Astrocyte of the cerebellum (primary cell): ENCODE measurements around the gene MAN2B2.

Experiments
- DNase-seq: peaks from one replicate; pipeline ENCODE4 v3.0.0-alpha.2; 2011; ENCODE audit warnings: low read depth
- H3K4me3 ChIP-seq: 2 replicates; pipeline ENCODE4 v1.5.1; 2011; ENCODE audit warnings: mild to moderate bottlenecking, low read depth, low read length, moderate library complexity
- in situ Hi-C: cut with HindIII; loops from 2 replicates; pipeline ENCODE4 v1.10.0; 2017; ENCODE audit warnings: low sequenced_read_pairs
- TF ChIP-seq, protein P1 (sequence below): IDR thresholded peaks from 2 replicates; pipeline ENCODE4 v1.5.1; 2012; ENCODE audit warnings: low read length, low read depth, moderate library complexity, mild to moderate bottlenecking; ENCODE audit errors: missing control alignments

Gene MAN2B2

DNA sequence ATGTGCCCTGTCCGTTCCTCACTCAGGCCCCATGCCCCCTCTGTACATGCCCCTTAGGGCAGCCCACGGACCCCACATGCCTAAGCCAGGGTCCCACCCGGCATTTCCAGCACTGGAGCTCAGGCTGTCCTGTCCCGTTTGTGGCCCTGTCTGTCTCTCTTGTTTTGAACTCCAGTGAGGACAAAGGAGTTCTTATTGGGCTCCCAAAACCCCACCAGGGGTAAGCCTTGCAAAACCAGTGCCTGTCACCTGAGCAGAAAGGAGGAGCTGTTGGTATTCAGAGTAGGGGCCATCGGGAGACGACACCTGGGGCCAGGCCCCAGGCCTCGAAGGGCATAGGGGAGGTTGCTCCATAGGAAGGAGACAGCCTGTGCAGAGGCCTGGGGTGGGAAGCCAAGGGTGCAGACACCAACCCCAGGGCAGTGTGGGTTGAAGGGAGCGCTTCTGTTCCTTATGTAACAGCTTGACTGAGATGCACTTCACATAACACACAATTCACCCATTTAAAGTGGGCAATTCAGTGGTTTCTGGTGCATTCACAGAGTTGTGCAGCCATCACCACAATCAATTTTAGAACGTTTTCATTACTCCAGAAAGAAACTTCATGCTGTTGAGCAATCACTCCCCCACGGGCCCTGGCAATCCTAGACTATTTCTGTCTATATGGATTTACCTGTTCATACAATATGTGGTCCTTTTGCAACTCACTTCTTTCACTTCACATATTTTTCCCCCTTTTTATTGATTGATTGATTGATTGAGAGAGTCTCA is 31.7 kb downstream of the MAN2B2 start:
- in situ Hi-C loops, result no loop called here
- DNase-seq, result no peak
- H3K4me3 ChIP-seq, result no peak overlapping the region
- TF ChIP-seq, protein P1, sequence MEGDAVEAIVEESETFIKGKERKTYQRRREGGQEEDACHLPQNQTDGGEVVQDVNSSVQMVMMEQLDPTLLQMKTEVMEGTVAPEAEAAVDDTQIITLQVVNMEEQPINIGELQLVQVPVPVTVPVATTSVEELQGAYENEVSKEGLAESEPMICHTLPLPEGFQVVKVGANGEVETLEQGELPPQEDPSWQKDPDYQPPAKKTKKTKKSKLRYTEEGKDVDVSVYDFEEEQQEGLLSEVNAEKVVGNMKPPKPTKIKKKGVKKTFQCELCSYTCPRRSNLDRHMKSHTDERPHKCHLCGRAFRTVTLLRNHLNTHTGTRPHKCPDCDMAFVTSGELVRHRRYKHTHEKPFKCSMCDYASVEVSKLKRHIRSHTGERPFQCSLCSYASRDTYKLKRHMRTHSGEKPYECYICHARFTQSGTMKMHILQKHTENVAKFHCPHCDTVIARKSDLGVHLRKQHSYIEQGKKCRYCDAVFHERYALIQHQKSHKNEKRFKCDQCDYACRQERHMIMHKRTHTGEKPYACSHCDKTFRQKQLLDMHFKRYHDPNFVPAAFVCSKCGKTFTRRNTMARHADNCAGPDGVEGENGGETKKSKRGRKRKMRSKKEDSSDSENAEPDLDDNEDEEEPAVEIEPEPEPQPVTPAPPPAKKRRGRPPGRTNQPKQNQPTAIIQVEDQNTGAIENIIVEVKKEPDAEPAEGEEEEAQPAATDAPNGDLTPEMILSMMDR, result no peak

DNA sequence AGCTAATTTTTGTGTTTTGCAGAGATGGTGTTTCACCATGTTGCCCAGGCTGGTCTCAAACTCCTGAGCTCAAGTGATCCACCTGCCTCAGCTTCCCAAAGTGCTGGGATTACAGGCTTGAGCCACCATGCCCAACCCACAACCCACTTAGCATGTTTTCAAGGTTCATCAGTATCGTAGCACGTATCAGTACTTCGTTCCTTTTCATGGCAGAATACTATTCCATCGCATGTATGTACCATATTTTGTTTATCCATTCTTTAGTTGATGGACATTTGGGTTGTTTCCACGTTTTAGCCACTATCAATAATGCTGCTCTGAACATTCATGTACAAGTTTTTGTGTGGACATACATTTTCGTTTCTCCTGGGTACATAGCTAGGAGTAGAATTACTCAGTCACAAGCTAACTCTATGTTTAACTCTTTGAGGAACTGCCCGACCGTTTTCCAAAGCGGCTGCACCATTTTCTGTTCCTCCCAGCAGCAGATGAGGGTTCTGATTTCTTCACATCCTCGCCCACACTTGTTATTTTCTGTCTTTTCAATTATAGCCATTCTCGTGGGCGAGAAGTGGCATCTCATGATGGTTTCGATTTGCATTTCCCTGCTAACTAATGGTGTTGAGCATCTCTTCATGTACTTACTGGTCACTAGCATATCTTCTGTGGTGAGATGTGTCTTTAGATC is 32.5 kb downstream of the MAN2B2 start:
- in situ Hi-C loops, result no loop called here
- no peak for DNase-seq
- TF ChIP-seq, protein P1, result no peak
- no peak overlapping the region for H3K4me3 ChIP-seq

DNA sequence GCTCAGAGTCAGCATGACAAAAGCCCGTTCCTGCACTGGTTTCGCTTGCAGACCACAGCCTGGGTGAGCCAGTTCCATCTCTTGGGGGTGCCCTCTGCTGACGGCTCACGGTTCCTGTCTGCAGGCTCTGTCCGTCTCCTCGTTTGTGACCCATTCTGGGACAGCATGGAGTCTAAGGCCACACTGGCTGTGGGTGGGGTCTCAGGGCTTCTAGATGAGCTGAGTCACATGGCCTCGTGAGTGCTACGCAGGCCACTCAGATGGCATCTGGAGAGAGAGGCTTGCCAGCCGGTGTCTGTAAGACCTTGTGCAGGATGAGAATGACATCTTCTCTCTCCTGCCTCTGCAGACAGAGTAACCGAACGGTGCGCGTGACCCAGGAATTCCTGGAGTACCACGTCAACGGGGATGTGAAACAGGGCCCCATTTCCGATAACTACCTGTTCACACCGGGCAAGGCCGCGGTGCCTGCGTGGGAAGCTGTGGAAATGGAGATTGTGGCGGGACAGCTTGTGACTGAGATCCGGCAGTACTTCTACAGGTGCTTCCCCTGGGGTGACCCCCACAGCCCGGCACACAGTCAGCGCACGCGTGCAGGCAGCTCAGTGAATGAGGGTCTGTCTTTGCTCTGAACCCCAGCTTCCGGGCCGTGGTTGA is 33.9 kb downstream of the MAN2B2 start:
- in situ Hi-C loops, result no loop called here
- H3K4me3 ChIP-seq, result no peak overlapping the region
- DNase-seq, result no peak
- TF ChIP-seq, protein P1, result peak; percentile 9

DNA sequence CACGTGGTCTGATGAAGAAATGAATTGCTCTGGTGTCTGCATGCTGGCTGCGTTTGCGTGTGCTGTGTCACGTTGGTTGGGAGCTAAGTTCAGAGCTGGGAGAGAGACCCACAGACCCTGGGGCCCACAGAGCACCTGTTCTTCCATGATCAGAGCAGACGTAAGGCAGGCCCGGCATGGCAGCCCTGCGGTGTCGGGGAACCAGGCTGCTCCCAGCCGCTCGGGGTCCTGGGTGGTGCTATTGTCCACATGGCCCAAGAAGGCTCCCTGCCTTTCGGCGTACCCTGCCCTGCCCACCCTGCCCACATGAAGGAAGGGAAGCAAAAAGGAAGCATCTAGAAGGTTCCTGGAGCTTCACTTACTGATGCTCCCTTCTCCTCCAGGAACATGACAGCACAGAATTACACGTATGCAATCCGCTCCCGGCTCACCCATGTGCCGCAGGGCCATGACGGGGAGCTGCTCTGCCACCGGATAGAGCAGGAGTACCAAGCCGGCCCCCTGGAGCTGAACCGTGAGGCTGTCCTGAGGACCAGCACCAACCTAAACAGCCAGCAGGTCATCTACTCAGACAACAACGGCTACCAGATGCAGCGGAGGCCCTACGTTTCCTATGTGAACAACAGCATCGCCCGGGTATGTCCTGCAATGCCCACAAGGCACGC is 34.6 kb downstream of the MAN2B2 start:
- no peak overlapping the region for H3K4me3 ChIP-seq
- in situ Hi-C loops, result no loop called here
- DNase-seq, result no peak
- TF ChIP-seq, protein P1, result no peak

DNA sequence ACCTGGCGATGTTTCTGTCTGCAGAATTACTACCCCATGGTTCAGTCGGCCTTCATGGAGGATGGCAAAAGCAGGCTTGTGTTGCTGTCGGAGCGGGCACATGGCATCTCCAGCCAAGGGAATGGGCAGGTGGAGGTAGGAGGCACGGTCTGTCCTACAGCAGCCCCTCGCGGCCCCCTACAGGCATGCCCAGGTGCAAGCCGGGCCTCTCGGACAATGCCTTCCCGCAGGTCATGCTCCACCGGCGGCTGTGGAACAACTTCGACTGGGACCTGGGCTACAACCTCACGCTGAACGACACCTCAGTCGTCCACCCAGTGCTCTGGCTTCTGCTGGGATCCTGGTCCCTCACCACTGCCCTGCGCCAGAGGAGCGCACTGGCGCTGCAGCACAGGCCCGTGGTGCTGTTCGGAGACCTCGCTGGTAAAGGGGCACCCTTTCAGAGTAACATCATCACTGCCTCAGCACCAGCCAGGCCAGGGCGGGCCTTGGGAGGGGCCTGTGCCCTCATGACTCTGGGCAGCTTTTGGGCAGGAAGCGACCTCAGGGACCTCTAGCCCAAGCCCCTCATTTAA is 36.0 kb downstream of the MAN2B2 start:
- TF ChIP-seq, protein P1, result no peak
- in situ Hi-C loops, result no loop called here
- no peak overlapping the region for H3K4me3 ChIP-seq
- DNase-seq, result no peak
